IMR-90 (cell line): ENCODE data around the gene TMEM131. TPM values are rescaled to one million over a fixed set of nuclear protein-coding genes. Genes with fewer than 3 reads are reported as not detected.

ENCODE experiments used
- ATAC-seq: fragments of 200-7000 bp; cut with Tn5 transposase; 2 replicates; pipeline ENCODE4 v1.9.1; 2020; ENCODE audit warnings: low read depth, mild to moderate bottlenecking, moderate library complexity
- BruUV-seq: library from RNA; stranded (reverse); fragments of 400-500 nt; replicated peaks from 2 replicates; lab custom pipeline; 2021; lab: Mats Ljungman, UMichigan
- CTCF ChIA-PET: fragments of 300-600 bp; formaldehyde crosslinking; extraction: SDS; loops from one replicate; lab custom pipeline; 2021; ENCODE audit warnings: antibody characterized with exemption; lab: Yijun Ruan, JAX
- POLR2A ChIA-PET: fragments of 300-600 bp; sonication (Branson Sonifier 250); formaldehyde crosslinking; loops from one replicate; lab custom pipeline; 2022; ENCODE audit warnings: antibody characterized with exemption; ENCODE audit not compliant: unreplicated experiment; lab: Charles Lee
- DNase-seq: peaks from one replicate; pipeline ENCODE4 v3.0.0; 2013
- H2AFZ ChIP-seq: replicated peaks from 2 replicates; pipeline ENCODE3; 2013; ENCODE audit warnings: low read length, mild to moderate bottlenecking; ENCODE audit not compliant: poor library complexity
- H2AK5ac ChIP-seq: 2 replicates; pipeline ENCODE4 v1.6.1; 2013; ENCODE audit warnings: low read depth, low read length, inconsistent platforms
- H2AK9ac ChIP-seq: replicated peaks from 2 replicates; pipeline ENCODE3; 2013; ENCODE audit warnings: mild to moderate bottlenecking, low read depth, low read length, moderate library complexity; ENCODE audit not compliant: poor library complexity
- H2BK120ac ChIP-seq: 2 replicates; pipeline ENCODE4 v1.6.1; 2013; ENCODE audit warnings: low read depth, low read length, inconsistent platforms
- H2BK15ac ChIP-seq: 3 replicates; pipeline ENCODE4 v1.6.1; 2013; ENCODE audit warnings: low read depth, low read length, inconsistent platforms
- H2BK20ac ChIP-seq: 2 replicates; pipeline ENCODE4 v1.6.1; 2013; ENCODE audit warnings: low read depth, mild to moderate bottlenecking, inconsistent platforms, low read length, moderate library complexity
- H2BK5ac ChIP-seq: 2 replicates; pipeline ENCODE4 v1.6.1; 2013; ENCODE audit warnings: mild to moderate bottlenecking, low read depth, low read length, inconsistent platforms; ENCODE audit not compliant: poor library complexity, severe bottlenecking
- H3K14ac ChIP-seq: replicated peaks from 2 replicates; pipeline ENCODE4 v1.6.1; 2013; ENCODE audit warnings: low read depth, low read length, inconsistent platforms
- H3K18ac ChIP-seq: 2 replicates; pipeline ENCODE4 v1.6.1; 2013; ENCODE audit warnings: low read depth, low read length, control low read depth
- H3K23ac ChIP-seq: 2 replicates; pipeline ENCODE4 v1.6.1; 2013; ENCODE audit warnings: low read depth, low read length, inconsistent platforms
- H3K27ac ChIP-seq: 2 replicates; pipeline ENCODE4 v1.5.1; 2013; ENCODE audit warnings: mild to moderate bottlenecking, control low read depth, low read length; ENCODE audit not compliant: insufficient read depth
- H3K27me3 ChIP-seq: 2 replicates; pipeline ENCODE4 v1.6.1; 2013; ENCODE audit warnings: low read length; ENCODE audit not compliant: control insufficient read depth, insufficient read depth
- H3K36me3 ChIP-seq: 2 replicates; pipeline ENCODE4 v1.6.1; 2013; ENCODE audit warnings: low read length, mixed read lengths; ENCODE audit not compliant: control insufficient read depth, insufficient read depth
- H3K4ac ChIP-seq: 2 replicates; pipeline ENCODE4 v1.6.1; 2013; ENCODE audit warnings: low read depth, low read length, inconsistent platforms
- H3K4me1 ChIP-seq: 2 replicates; pipeline ENCODE4 v1.6.1; 2013; ENCODE audit warnings: low read length, mixed read lengths; ENCODE audit not compliant: control insufficient read depth, insufficient read depth
- H3K4me2 ChIP-seq: 2 replicates; pipeline ENCODE4 v1.6.1; 2013; ENCODE audit warnings: low read depth, mild to moderate bottlenecking, control low read depth, low read length, moderate library complexity
- H3K4me3 ChIP-seq: 2 replicates; pipeline ENCODE4 v1.5.1; 2013; ENCODE audit warnings: low read depth, mild to moderate bottlenecking, control low read depth, low read length, moderate library complexity; ENCODE audit not compliant: insufficient read depth
- H3K56ac ChIP-seq: 2 replicates; pipeline ENCODE4 v1.6.1; 2013; ENCODE audit warnings: low read length, inconsistent platforms; ENCODE audit not compliant: insufficient read depth; ENCODE audit errors: extremely low read depth
- H3K79me1 ChIP-seq, 2 experiments: 2 replicates each; pipeline ENCODE4 v1.6.1; 2013; ENCODE audit warnings: low read length in 2 of 2, inconsistent platforms in 1 of 2, low read depth in 1 of 2
- H3K9ac ChIP-seq: 2 replicates; pipeline ENCODE4 v1.6.1; 2013; ENCODE audit warnings: low read depth, low read length, control low read depth
- H3K9me1 ChIP-seq: 2 replicates; pipeline ENCODE4 v1.6.1; 2013; ENCODE audit warnings: low read length, inconsistent platforms; ENCODE audit not compliant: insufficient read depth
- H3K9me3 ChIP-seq: 2 replicates; pipeline ENCODE4 v1.6.1; 2013; ENCODE audit warnings: low read length; ENCODE audit not compliant: control insufficient read depth, insufficient read depth
- H4K20me1 ChIP-seq: 2 replicates; pipeline ENCODE4 v1.6.1; 2013; ENCODE audit warnings: low read length, inconsistent platforms; ENCODE audit not compliant: insufficient read depth
- H4K5ac ChIP-seq: 2 replicates; pipeline ENCODE4 v1.6.1; 2013; ENCODE audit warnings: mild to moderate bottlenecking, low read depth, low read length, control low read depth
- H4K8ac ChIP-seq, 2 experiments: 2 replicates each; pipeline ENCODE4 v1.6.1; 2013; ENCODE audit warnings: low read depth in 2 of 2, low read length in 2 of 2, control low read depth in 1 of 2, inconsistent platforms in 1 of 2
- H4K91ac ChIP-seq: 2 replicates; pipeline ENCODE4 v1.6.1; 2013; ENCODE audit warnings: low read depth, low read length, inconsistent platforms; ENCODE audit not compliant: insufficient read depth
- CHD1 ChIP-seq: IDR thresholded peaks from 2 replicates; pipeline ENCODE4 v1.6.1; 2012; ENCODE audit warnings: low read depth, low read length, improper control_type of control experiment
- NFE2L2 ChIP-seq: fragments of 150-350 bp; IDR thresholded peaks from 2 replicates; pipeline ENCODE4 v1.6.1; 2016; ENCODE audit warnings: low read depth, mild to moderate bottlenecking, low read length
- SMC3 ChIP-seq: fragments of 150-350 bp; IDR thresholded peaks from 2 replicates; pipeline ENCODE4 v1.6.1; 2016; ENCODE audit warnings: low read depth, mild to moderate bottlenecking, antibody characterized with exemption, low read length, moderate library complexity
- WGBS, 2 experiments: methylation state at CpG; one replicate each; pipeline versions ENCODE4 v1.1.5 to v1.1.7; 2013; ENCODE audit warnings: missing lambda C conversion rate in 2 of 2; ENCODE audit not compliant: insufficient read length in 1 of 2; ENCODE audit errors: extremely low coverage in 2 of 2; 5-methylcytosine and 5-hydroxymethylcytosine counted together
- dilution Hi-C: fragments of 300-500 bp; cut with HindIII; formaldehyde crosslinking; loops from one replicate; pipeline ENCODE4 v1.14.3; 2018; ENCODE audit warnings: low sequenced_read_pairs; ENCODE audit not compliant: unreplicated experiment
- in situ Hi-C: fragments of 300-500 bp; cut with MboI; formaldehyde crosslinking; loops from 3 replicates; pipeline ENCODE4 v1.14.3; 2019; ENCODE audit warnings: low sequenced_read_pairs, inconsistent platforms, mixed read lengths
- intact Hi-C: fragments of 100-400 bp; cut with micrococcal nuclease; formaldehyde crosslinking; loops from 2 replicates; pipeline ENCODE4 v1.10.0; 2022
- polyA plus RNA-seq, 3 experiments: library from polyadenylated mRNA; depleted of rRNA; stranded (reverse); fragments of >200 nt; gene quantifications; 2 replicates each; pipeline ENCODE4 v1.2.3, GENCODE V29; 2012; ENCODE audit warnings: low replicate concordance in 1 of 3
- total RNA-seq: library from RNA; depleted of rRNA; stranded (reverse); fragments of >200 nt; gene quantifications from 2 replicates; pipeline ENCODE4 v1.2.3, GENCODE V29; 2012
- TF ChIP-seq, protein P1 (sequence below): conservative IDR thresholded peaks from 2 replicates; pipeline ENCODE4 v1.5.1; 2012; ENCODE audit warnings: mild to moderate bottlenecking, low read depth, low read length, improper control_type of control experiment

The TMEM131 gene
- total and polyA plus RNA-seq, 2 of the 4 experiments (the other 2 are of a cell fraction): 13.3 to 14.0 TPM

DNA sequence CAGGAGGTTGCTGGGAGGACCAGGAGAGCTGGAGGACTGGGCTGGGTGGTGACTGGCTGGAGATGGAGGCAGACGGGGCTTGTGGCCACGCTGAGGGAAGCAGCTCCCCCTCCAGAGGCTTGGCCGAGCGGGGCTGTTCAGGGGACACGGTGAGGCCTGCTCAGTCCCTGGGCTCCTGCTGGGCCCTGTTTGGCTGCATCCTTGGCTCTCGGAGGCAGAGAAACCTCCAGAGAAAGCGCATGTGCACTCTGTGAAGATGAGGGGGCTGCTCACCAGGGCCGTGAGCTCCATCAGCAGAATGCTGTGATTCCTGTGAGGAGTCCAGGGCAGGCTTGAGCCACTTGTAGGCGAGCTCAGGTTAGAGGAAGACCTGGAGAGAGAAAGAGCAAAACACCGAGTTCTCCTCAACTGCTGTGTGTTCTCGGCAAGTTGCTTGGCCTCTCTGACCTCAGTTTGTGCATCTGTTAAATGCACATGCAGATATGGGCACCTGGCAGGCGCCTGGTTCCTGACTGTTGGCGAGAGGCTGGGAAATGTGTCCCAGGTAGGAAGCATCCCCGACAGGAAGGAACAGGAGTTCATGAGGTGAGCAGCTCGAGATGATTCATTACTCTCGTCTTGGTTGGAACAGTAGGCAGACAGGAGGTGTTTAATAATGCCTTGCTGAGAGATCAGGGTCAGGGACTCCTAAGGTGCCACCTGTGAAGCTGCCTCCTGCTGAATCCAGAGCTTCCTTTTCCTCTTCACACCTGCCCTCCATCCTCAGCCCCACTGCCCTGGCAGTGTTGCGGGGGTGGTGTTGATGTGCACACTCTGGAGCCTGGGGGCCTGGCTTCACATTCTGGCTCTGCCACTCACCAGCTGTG is 281.4 kb downstream of the TMEM131 start:
- TF ChIP-seq, protein P1, sequence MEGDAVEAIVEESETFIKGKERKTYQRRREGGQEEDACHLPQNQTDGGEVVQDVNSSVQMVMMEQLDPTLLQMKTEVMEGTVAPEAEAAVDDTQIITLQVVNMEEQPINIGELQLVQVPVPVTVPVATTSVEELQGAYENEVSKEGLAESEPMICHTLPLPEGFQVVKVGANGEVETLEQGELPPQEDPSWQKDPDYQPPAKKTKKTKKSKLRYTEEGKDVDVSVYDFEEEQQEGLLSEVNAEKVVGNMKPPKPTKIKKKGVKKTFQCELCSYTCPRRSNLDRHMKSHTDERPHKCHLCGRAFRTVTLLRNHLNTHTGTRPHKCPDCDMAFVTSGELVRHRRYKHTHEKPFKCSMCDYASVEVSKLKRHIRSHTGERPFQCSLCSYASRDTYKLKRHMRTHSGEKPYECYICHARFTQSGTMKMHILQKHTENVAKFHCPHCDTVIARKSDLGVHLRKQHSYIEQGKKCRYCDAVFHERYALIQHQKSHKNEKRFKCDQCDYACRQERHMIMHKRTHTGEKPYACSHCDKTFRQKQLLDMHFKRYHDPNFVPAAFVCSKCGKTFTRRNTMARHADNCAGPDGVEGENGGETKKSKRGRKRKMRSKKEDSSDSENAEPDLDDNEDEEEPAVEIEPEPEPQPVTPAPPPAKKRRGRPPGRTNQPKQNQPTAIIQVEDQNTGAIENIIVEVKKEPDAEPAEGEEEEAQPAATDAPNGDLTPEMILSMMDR: no peak
- TF ChIP-seq CHD1 (no peak), SMC3 (no peak), NFE2L2 (no peak)
- BruUV-seq: no TSS peak
- Histone ChIP-seq H2AFZ (no peak overlapping the region), H2AK5ac (no peak overlapping the region), H3K27ac (no peak overlapping the region), H3K79me1 (no peaks in the 10 kb centered on the region), H3K4ac (no peak overlapping the region), H3K23ac (no peak overlapping the region), H3K18ac (no peak overlapping the region), H4K20me1 (no peaks in the 10 kb centered on the region; the same call in 1 of the 2 replicates), H2BK5ac (no peak overlapping the region), H3K4me1 (no peaks in the 10 kb centered on the region), H2BK20ac (no peak overlapping the region), H4K91ac (no peak overlapping the region), H3K9me3 (no peaks in the 10 kb centered on the region), H3K4me2 (no peak overlapping the region), H3K36me3 (no peaks in the 10 kb centered on the region), H3K56ac (no peak overlapping the region), H3K9me1 (no peaks in the 10 kb centered on the region), H4K8ac (no peak overlapping the region), H3K9ac (no peak overlapping the region), H4K5ac (no peak overlapping the region), H3K27me3 (peaks cover 25% of the 10 kb centered on the region), H2BK120ac (no peak overlapping the region), H3K14ac (no peak overlapping the region), H2AK9ac (peak overlapping the region; percentile 42), H2BK15ac (no peak overlapping the region), H3K4me3 (no peak overlapping the region)
- no peak for DNase-seq
- ChIA-PET CTCF (interaction anchor here (0.8 kb wide), 1 partner anchor 9 kb away, joined by 3 read pairs; no protein-coding TSS in a partner anchor), POLR2A (no interaction called here)
- in situ Hi-C loops (no loop called here), intact Hi-C loops (no loop called here), dilution Hi-C loops (no loop called here)
- WGBS, 2 experiments: 79% methylated on average over 4 of the region's 17 CpGs; no CpG with 5 or more reads in 1 of the 2 experiments
- no peak for ATAC-seq
